Peyer's patch (tissue), 4 donors: ENCODE data around the gene PCDHGA6. TPM values are rescaled to one million over a fixed set of nuclear protein-coding genes. Genes with fewer than 3 reads are reported as not detected.
A peak's percentile ranks its signal among the peaks of the same experiment; 100 is the strongest.
"Not testable (repeated sequence)": the region's sequence is repeated elsewhere in the genome, so short reads cannot be mapped to it uniquely, and the experiment has no call there.

ENCODE experiments used
- DNase-seq, 3 donors: peaks; one replicate each; pipeline ENCODE4 v3.0.0-alpha.2; 2017 to 2019
- H3K27ac ChIP-seq, 4 donors: fragments of 200-600 bp; sonication (generic); one replicate each; pipeline ENCODE4 v1.5.1; 2016 to 2019
- H3K27me3 ChIP-seq, 2 donors: fragments of 200-600 bp; sonication (generic); one replicate each; pipeline ENCODE4 v1.5.1; 2019
- H3K36me3 ChIP-seq, 3 donors: fragments of 200-600 bp; sonication (generic); one replicate each; pipeline ENCODE4 v1.5.1; 2016 to 2019
- H3K4me1 ChIP-seq, 4 donors: fragments of 200-600 bp; sonication (generic); one replicate each; pipeline ENCODE4 v1.5.1; 2016 to 2019
- H3K4me3 ChIP-seq, 4 donors: fragments of 200-600 bp; sonication (generic); 1 replicate in 3 of 4; 2 replicates in 1 of 4; pipeline ENCODE4 v1.5.1; 2016 to 2019; ENCODE audit warnings: mild to moderate bottlenecking in 1 of 4
- H3K9me3 ChIP-seq, 4 donors: fragments of 200-600 bp; sonication (generic); one replicate each; pipeline ENCODE4 v1.5.1; 2016 to 2019; ENCODE audit warnings: mild to moderate bottlenecking in 1 of 4
- POLR2A ChIP-seq, 2 donors: fragments of 450-650 bp; IDR thresholded peaks; one replicate each; pipeline ENCODE4 v1.5.1; 2017; ENCODE audit warnings: antibody characterized with exemption in 2 of 2, mild to moderate bottlenecking in 2 of 2, moderate library complexity in 2 of 2
- total RNA-seq, 4 donors: library from RNA; depleted of rRNA; stranded (reverse); fragments of >200 nt; gene quantifications; one replicate each; pipeline ENCODE4 v1.1.0, GENCODE V29; 2016
- TF ChIP-seq, protein P1 (sequence below), 6 experiments: fragments of 450-650 bp in 4 of 6; fragments of 200-600 bp in 2 of 6; sonication (generic) in 1 of 6; IDR thresholded peaks; one replicate each; pipeline ENCODE4 v1.5.1; 2017 to 2019; ENCODE audit warnings: antibody characterized with exemption in 6 of 6, mild to moderate bottlenecking in 3 of 6, moderate library complexity in 1 of 6

The PCDHGA6 gene
- total RNA-seq, 4 donors from 2014 or later, result 0.70 to 4.1 (median 1.0) TPM

GRCh38 chr5:141387557-141388311 lies 14.0 kb downstream of the PCDHGA6 start, which contains the start of gene PCDHGB4:
PCDHGB4 (plus strand) TSS chr5:141387698; CDS start chr5:141387885, 187 bp downstream.
- peaks cover 0 to 60% (median 10%) of the 10 kb centered on the region in 4 donors for H3K9me3 ChIP-seq
- H3K4me1 ChIP-seq, H3K4me3 ChIP-seq, H3K36me3 ChIP-seq, H3K27me3 ChIP-seq, H3K27ac ChIP-seq, DNase-seq: not testable (repeated sequence)
- TF ChIP-seq, protein P1, sequence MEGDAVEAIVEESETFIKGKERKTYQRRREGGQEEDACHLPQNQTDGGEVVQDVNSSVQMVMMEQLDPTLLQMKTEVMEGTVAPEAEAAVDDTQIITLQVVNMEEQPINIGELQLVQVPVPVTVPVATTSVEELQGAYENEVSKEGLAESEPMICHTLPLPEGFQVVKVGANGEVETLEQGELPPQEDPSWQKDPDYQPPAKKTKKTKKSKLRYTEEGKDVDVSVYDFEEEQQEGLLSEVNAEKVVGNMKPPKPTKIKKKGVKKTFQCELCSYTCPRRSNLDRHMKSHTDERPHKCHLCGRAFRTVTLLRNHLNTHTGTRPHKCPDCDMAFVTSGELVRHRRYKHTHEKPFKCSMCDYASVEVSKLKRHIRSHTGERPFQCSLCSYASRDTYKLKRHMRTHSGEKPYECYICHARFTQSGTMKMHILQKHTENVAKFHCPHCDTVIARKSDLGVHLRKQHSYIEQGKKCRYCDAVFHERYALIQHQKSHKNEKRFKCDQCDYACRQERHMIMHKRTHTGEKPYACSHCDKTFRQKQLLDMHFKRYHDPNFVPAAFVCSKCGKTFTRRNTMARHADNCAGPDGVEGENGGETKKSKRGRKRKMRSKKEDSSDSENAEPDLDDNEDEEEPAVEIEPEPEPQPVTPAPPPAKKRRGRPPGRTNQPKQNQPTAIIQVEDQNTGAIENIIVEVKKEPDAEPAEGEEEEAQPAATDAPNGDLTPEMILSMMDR (IDR thresholded peaks at IDR 0.05), result peak in 3 of 6 experiments; percentile 4 to 17 (median 14)

DNA sequence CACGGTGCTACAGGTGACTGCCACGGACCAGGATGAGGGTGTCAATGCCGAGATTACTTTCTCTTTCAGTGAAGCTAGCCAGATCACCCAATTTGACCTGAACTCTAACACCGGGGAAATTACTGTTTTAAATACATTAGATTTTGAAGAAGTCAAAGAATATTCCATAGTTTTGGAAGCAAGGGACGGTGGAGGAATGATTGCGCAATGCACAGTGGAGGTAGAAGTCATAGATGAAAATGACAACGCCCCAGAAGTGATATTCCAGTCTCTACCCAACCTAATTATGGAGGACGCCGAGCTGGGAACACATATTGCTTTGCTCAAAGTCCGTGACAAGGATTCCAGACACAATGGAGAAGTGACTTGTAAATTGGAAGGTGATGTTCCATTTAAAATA lies 15.0 kb downstream of the PCDHGA6 start:
- TF ChIP-seq, protein P1 (IDR thresholded peaks at IDR 0.05), result no peak
- TF ChIP-seq POLR2A (IDR thresholded peaks at IDR 0.05), result no peak
- peaks cover 0 to 60% (median 13%) of the 10 kb centered on the region in 4 donors for H3K9me3 ChIP-seq
- no peaks in the 10 kb centered on the region for H3K27me3 ChIP-seq
- H3K27ac ChIP-seq, result no peak overlapping the region
- H3K36me3 ChIP-seq, result no peaks in the 10 kb centered on the region
- no peaks in the 10 kb centered on the region for H3K4me1 ChIP-seq
- H3K4me3 ChIP-seq, result no peak overlapping the region
- no peak for DNase-seq

DNA sequence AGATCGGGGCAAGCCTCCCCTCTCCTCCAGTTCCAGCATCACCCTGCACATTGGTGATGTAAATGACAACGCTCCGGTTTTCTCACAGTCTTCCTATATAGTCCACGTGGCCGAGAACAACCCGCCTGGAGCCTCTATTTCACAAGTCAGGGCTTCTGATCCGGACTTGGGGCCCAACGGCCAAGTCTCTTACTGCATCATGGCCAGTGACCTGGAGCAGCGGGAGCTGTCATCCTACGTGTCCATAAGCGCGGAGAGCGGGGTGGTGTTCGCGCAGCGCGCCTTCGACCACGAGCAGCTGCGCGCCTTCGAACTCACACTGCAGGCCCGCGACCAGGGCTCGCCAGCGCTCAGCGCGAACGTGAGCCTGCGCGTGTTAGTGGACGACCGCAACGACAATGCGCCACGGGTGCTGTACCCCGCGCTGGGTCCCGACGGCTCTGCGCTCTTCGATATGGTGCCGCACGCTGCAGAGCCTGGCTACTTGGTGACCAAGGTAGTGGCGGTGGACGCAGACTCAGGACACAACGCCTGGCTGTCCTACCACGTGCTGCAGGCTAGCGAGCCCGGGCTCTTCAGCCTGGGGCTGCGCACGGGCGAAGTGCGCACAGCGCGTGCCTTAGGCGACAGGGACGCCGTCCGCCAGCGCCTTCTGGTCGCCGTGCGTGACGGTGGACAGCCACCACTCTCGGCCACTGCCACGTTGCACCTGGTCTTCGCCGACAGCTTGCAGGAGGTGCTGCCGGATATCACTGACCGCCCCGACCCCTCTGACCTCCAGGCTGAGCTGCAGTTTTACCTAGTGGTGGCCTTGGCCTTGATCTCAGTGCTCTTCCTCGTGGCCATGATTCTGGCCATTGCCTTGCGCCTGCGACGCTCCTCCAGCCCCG lies 15.7 kb downstream of the PCDHGA6 start:
- no peak overlapping the region for H3K4me3 ChIP-seq
- DNase-seq, result no peak
- no peaks in the 10 kb centered on the region for H3K4me1 ChIP-seq
- no peaks in the 10 kb centered on the region for H3K27me3 ChIP-seq
- TF ChIP-seq POLR2A (IDR thresholded peaks at IDR 0.05), result no peak
- TF ChIP-seq, protein P1 (IDR thresholded peaks at IDR 0.05), result no peak
- no peaks in the 10 kb centered on the region for H3K36me3 ChIP-seq
- no peak overlapping the region for H3K27ac ChIP-seq
- peaks cover 0 to 62% (median 15%) of the 10 kb centered on the region in 4 donors for H3K9me3 ChIP-seq

DNA sequence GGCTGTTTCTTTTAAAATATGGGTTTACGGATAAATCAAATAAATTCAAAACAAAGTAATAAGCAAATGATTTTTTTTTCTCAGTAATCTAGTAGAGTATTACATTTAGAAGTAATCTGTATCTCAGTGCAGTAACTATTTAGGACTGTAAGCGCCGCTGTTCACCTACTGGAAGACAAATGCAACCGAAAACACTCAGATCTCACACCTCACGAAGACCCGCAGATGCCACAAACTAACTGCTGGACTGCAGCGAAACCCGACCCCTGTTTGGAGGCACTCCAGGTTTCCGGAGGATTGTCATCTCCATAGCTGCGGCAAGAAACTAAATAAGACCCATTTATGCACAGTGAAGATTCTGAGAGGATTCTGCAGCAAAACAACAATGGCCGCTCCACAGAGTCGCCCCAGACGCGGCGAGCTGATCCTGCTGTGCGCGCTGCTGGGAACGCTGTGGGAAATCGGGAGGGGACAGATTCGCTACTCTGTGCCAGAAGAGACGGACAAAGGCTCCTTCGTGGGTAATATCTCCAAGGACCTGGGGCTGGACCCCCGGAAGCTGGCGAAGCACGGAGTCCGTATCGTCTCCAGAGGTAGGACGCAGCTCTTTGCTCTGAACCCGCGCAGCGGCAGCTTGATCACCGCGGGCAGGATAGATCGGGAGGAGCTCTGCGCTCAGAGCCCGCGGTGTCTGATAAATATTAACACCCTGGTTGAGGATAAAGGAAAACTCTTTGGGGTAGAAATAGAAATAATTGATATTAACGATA lies 18.9 kb downstream of the PCDHGA6 start, which contains the start of gene PCDHGA8:
PCDHGA8 (plus strand) TSS at position 205 of the 770 bp plus-strand sequence; CDS start at position 386, 181 bp downstream.
- H3K27ac ChIP-seq, result no peak within 1 kb of the TSS
- H3K36me3 ChIP-seq, result no peaks in the 10 kb centered on the region
- no peak within 1 kb of the TSS for H3K4me3 ChIP-seq
- DNase-seq, result no peak
- TF ChIP-seq POLR2A (IDR thresholded peaks at IDR 0.05), result no peak
- TF ChIP-seq, protein P1 (IDR thresholded peaks at IDR 0.05), result no peak
- peaks cover 0 to 62% (median 15%) of the 10 kb centered on the region in 4 donors for H3K9me3 ChIP-seq
- no peaks in the 10 kb centered on the region for H3K4me1 ChIP-seq
- H3K27me3 ChIP-seq, result no peaks in the 10 kb centered on the region

- H3K4me1 ChIP-seq, result no peaks in the 10 kb centered on the region
- TF ChIP-seq, protein P1 (IDR thresholded peaks at IDR 0.05), result no peak
- no peak for TF ChIP-seq POLR2A (IDR thresholded peaks at IDR 0.05)
These were observed 19.6 kb downstream of the PCDHGA6 start for GRCh38 chr5:141393267-141393666.

DNA sequence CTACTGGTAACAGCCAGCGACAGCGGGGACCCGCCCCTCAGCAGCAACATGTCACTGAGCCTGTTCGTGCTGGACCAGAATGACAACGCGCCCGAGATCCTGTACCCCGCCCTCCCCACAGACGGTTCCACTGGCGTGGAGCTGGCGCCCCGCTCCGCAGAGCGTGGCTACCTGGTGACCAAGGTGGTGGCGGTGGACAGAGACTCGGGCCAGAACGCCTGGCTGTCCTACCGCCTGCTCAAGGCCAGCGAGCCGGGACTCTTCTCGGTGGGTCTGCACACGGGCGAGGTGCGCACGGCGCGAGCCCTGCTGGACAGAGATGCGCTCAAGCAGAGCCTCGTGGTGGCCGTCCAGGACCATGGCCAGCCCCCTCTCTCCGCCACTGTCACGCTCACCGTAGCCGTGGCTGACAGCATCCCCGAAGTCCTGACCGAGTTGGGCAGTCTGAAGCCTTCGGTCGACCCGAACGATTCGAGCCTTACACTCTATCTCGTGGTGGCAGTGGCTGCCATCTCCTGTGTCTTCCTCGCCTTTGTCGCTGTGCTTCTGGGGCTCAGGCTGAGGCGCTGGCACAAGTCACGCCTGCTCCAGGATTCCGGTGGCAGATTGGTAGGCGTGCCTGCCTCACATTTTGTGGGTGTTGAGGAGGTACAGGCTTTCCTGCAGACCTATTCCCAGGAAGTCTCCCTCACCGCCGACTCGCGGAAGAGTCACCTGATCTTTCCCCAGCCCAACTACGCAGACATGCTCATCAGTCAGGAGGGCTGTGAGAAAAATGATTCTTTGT lies 20.9 kb downstream of the PCDHGA6 start:
- not testable (repeated sequence) for H3K27ac ChIP-seq, DNase-seq, H3K36me3 ChIP-seq, H3K27me3 ChIP-seq, H3K4me3 ChIP-seq, H3K4me1 ChIP-seq
- peaks cover 0 to 60% (median 17%) of the 10 kb centered on the region in 4 donors for H3K9me3 ChIP-seq

More at GRCh38 chr5:141393267-141393666, 19.6 kb downstream of the PCDHGA6 start:
- Histone ChIP-seq H3K9me3 (peaks cover 0 to 60% (median 15%) of the 10 kb centered on the region in 4 donors), H3K27me3 (no peaks in the 10 kb centered on the region), H3K36me3 (no peaks in the 10 kb centered on the region), H3K27ac (no peak overlapping the region), H3K4me3 (no peak overlapping the region)
- DNase-seq, result no peak
